SK-N-DZ (cell line): ENCODE measurements around the gene ATXN7L1. TPM values are rescaled to one million over a fixed set of nuclear protein-coding genes. Genes with fewer than 3 reads are reported as not detected.

Source experiments
- DNase-seq: peaks from one replicate; pipeline ENCODE4 v3.0.0-alpha.2; 2015; ENCODE audit warnings: low spot score
- polyA plus RNA-seq, 2 experiments: library from polyadenylated mRNA; depleted of rRNA; stranded (reverse); fragments of >200 nt; gene quantifications; 2 replicates each; pipeline ENCODE4 v1.2.3, GENCODE V29; 2014

ATXN7L1 gene, protein sequence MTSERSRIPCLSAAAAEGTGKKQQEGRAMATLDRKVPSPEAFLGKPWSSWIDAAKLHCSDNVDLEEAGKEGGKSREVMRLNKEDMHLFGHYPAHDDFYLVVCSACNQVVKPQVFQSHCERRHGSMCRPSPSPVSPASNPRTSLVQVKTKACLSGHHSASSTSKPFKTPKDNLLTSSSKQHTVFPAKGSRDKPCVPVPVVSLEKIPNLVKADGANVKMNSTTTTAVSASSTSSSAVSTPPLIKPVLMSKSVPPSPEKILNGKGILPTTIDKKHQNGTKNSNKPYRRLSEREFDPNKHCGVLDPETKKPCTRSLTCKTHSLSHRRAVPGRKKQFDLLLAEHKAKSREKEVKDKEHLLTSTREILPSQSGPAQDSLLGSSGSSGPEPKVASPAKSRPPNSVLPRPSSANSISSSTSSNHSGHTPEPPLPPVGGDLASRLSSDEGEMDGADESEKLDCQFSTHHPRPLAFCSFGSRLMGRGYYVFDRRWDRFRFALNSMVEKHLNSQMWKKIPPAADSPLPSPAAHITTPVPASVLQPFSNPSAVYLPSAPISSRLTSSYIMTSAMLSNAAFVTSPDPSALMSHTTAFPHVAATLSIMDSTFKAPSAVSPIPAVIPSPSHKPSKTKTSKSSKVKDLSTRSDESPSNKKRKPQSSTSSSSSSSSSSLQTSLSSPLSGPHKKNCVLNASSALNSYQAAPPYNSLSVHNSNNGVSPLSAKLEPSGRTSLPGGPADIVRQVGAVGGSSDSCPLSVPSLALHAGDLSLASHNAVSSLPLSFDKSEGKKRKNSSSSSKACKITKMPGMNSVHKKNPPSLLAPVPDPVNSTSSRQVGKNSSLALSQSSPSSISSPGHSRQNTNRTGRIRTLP
- polyA plus RNA-seq (2014; cell fraction: cytosol; rRNA removed) = 1.9 and 3.1 TPM in 2 replicates
- 0.91 and 2.3 TPM in 2 replicates for polyA plus RNA-seq (2014; cell fraction: nucleus; rRNA removed)

DNA sequence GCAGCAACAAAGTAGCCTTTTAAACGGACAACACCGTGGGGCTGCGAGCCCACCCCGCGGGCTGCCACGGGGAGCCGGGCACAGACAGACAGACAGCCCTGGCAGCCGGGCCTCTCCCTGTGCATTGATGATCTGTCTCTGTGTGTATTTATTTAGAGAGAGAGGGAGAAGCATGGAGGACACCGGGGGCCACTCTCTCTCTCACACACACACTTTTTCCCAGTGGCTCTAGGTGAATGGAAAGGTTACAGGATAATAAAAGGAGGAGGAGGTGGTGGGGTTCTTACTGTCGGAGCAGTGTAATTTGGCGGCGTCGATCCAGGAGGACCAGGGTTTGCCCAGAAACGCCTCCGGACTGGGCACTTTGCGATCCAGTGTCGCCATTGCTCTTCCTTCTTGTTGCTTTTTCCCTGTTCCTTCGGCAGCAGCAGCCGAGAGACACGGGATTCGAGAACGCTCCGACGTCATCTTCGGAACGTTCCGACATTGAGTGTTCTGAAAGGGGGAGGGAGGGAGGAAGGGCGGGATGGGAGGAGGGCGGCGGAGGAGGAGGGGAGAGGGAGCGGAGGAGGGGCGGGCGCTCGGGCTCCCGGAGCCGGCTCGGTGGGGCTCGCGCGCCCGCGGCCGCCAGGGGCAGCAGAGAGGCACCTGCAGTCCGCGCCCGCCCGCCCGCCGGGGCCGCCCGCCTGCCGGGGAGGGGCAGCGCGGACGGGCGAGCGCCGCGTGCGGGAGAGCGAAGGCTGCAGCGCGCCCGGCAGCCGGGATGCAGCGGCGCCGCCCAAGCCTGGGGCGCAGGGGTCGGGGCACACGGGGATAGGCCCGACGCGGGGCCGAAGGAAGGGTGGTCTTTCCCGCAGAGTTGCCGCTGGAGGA, at the start of gene ATXN7L1:
TSS of gene ATXN7L1 (minus strand) at position 509 of the 873 bp plus-strand sequence. CDS start at position 468, 41 bp downstream.
- peak; percentile 93 for DNase-seq

DNA sequence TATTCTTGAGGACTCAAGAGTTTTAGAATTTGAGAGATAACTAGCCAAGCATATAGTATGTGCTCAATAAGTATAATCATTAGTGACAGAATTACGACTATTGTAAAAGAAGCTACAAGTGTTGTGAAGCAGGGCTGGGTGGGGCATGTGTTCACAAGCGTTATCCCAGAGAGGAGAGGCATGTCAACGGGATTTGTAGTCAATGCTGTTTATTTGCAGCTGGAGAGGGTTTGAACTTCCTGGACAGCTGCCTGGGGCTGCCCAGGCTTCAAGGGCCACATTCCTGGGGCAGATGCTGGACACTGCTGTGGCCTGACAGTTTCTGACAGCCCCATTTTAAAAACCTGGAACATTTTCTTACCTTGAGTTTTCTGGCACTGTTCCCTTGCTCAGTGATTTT, 49.7 kb upstream of the ATXN7L1 start:
- DNase-seq = no peak

- no peak for DNase-seq
Observed at GRCh38 chr7:105924945-105925344, 48.5 kb upstream of the ATXN7L1 start.

DNA sequence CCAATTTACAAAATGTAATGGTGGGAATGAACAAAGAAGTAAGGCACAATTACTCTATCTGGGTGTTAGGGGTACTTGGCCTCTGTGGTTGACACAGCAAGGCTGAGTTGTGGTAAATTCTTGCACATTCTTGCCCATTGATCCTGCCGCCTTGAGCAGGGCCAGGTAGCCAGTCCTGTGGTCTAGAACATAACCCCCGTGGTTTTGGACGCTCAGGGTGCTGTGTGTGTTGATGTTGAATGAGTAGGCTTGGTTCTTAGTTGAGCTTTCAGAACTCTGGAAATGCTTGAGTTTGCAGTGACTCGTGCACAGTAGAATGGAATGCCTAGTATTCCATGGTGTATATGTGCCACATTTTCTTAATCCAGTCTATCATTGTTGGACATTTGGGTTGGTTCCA, 44.4 kb upstream of the ATXN7L1 start:
- no peak for DNase-seq

DNA sequence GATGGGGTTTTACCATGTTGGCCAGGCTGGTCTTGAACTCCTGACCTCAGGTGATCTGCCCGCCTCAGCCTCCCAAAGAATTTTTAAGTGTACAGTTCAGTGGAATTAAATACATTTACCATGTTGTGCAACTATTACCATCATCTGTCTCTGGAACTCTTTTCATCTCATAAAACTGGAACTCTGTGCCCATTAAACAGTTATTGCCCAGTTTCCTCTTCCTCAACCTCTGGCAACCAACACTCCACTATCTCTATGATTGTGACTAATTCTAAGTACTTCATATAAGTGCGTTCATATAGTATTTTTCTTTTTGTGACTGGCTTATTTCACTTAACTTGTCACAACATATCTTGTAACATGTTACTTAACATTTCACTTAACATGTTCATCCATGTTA, 41.3 kb upstream of the ATXN7L1 start:
- DNase-seq = no peak

- DNase-seq = no peak
Observed at GRCh38 chr7:105916603-105917002, 40.2 kb upstream of the ATXN7L1 start.

- DNase-seq = no peak
Observed at GRCh38 chr7:105913947-105914346, 37.5 kb upstream of the ATXN7L1 start.

DNA sequence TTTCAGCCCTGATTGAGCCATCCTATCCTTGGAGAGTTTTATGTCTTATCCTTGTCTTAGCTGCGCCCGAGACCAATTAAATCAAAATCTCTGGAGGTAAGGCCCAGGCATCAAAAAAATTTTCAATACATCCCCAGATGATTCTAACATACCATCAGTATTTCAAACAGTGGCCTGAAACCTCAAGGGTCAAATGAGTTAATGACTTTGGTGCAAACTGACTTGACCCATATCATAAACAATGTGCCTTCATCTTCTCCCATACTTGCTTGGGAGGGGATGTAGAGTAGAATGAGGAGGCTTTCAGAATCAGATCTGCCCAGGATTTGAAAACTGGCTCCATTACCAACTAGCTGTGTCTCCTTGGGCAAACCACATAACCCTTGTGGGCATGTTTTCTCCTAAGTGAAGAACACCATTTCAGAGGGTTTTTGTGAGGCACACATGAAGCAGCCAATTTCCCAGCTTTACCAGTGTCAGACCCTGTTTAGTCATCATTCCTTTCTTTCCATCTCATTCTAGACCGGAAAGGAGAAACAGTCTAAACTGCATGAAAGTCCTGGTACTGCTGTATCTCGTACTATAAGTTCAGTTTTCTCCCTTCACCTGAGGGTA, 35.7 kb upstream of the ATXN7L1 start:
- no peak for DNase-seq

- DNase-seq = no peak
Observed at GRCh38 chr7:105910172-105910571, 33.8 kb upstream of the ATXN7L1 start.

DNA sequence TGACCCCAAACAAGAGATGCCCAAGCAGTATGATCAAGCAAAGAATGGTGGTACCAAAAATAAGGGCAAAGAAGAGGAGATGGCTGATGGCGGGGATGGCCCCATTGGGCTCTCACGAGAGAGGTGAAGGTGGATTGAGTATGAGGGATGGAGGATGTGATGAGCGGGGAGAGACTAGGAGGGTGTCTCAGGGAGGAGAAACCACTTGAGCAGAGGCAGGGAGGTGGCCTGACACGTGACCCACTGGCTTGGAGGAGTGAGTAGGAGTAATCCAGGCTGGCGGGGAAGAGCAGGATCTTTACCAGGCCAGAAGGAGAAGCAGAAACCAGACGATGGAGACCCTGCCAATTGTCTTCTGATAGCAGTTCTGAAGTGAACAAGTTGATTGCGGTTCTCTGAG, 33.3 kb upstream of the ATXN7L1 start:
- no peak for DNase-seq

DNA sequence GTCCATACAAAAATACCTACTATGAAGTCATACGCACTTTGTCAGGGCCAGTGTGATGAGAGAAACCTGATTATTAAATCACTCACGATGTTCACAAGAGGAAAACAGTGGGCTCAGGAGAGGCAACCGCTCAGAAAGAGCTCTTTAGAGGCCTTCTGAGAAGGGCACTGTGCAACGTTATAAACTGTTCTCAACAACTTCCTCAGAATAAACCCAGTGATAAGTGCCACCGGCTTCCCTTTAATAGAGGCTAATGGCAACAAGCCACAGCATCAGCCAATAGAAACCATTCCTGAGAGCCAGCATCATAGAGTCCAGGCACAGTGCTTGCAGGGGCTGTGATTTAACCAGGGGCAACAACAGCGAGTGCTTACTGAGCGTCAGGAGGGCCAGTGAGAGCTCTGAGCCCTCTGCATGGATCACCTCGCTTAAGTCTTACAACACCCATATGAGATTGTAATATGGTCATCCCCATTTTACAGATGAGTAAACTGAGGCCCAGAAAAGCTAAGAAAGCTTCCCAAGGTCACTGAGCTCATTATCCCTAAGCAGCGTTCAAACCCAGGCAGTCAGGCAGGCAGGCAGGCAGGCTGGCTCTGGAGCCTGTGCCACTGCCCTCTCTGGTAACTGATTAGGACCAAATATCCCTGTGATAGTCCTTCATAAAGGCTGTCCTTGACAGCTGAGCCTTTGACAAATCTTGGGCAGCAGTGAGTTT, 30.9 kb upstream of the ATXN7L1 start:
- no peak for DNase-seq

DNA sequence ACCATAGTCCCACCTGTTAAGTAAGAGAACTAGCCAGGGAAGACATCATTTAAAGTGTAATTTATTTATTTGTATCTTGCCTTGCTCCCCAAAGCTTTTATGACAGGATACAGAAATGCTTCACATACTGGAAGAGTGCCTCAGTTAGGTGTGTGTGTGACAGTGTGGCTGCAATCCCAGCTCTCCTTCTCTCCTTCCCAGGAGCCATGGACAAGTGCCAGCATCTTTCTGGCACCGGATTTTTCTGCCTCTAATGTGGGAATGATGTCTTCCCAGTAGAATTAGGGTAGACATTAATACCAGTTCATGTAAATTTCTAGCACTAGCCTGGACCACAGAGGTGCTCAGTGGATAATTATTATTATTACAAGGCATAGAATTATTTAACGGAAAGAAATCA, 30.3 kb upstream of the ATXN7L1 start:
- DNase-seq = no peak

DNA sequence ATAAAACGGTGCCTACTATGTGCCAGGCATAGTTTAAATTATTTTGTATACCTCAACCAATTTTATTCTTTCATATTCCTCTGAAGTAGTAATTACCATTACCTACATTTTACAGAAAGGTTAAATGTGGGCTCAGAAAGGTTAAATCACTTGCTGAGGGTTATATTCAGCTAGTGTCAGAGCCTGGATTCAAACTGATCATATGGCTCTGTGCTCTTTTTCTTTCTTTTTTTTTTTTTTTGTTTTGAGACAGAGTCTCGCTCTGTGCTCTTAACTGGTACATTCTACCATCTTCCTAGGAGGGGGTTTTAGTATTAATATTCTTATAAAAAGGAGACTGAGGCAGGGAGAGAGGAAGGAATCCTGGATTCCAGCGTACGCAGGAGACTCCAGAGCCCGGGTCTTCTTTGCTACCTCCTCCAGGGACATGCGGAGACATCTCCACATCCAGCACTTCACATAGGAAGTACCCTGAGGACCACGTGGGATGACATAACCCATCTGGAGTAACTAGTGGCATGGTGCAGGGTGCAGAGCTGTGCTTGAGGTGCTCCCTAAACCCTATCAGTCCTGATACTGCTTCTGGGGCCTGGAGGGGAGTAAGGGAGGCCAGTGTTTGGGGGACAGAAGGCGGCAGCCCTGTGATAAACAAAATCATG, 29.6 kb upstream of the ATXN7L1 start:
- DNase-seq = no peak

DNA sequence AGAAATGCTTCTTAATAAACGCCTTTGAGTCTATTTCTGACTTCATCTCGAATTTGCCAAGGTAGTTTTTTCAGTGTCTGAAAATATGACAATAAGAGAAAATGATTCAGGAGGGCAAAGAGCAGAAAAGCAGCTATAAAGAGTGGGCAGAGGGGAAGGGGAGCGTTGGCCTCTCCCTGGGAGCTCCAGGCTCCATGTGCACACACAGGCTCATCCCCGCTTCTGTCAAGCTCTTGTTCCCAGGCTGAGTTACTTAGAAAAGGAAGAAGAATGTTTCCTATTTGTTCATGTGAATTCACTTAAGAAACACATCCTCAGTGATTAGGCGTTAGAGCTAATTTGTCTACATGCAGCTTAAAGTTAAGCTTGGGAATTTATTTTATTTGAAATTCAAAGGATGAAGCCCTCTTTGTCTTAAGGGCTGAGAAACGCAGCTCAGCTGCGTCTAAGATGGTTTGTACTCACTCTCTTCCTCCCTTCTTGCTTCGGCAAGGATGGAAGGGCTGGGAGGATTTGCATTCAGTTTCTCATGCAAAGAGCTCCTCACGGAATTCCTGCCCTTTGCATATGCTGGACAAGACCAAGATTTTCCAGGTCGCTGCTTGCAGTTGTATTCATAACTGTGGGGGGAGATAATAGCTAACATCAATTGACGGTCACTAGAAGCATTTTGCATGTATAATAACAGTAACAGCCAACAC, 29.0 kb upstream of the ATXN7L1 start:
- no peak for DNase-seq

DNA sequence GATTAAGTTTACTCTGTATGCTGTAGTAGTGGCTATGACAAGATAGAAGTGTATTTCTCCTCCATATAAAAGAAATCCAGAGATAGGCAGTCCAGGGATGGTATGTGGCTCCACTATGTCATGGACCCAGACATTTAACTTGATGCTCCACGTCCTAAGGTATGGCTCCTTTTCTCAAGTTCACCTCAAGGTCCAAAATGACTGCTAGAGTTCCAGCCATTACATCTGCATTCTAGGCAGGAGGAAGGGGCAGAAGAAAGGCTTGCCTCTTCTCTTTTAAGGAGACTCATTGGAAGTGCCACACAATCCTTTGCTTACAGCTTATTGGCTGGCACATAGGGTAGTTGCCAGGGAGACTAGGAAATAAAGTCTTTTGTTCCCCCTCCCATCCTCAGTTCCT, 27.7 kb upstream of the ATXN7L1 start:
- DNase-seq = no peak

- no peak for DNase-seq
Observed at GRCh38 chr7:105902325-105902911, 26.0 kb upstream of the ATXN7L1 start.

DNA sequence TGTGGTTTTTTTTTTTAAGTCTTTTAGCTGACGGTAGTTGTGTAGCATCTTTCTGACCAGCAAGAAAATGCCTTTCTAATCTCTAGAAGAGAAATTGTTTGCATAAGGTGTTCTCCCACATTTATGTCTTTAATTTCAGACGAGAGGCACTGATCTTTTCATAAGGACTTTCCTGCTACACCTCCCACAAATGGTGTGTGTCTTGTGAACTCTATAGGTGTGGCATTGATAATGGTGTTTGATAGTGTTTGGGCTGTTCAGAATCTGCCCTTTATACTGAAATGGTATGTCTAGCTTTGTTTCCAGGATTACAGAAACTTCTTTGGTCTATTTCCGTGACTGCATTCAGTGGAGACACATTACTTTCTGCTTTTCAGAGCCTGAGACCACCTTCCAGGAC, 21.6 kb upstream of the ATXN7L1 start:
- DNase-seq = no peak

GRCh38 chr7:105896407-105896911, 20.1 kb upstream of the ATXN7L1 start:
- no peak for DNase-seq

GRCh38 chr7:105894131-105894530, 17.7 kb upstream of the ATXN7L1 start:
- DNase-seq = no peak
